ENCODE results near the gene SLC25A18. TPM values are rescaled to one million over a fixed set of nuclear protein-coding genes. Genes with fewer than 3 reads are reported as not detected.
"Not testable (repeated sequence)": the region's sequence is repeated elsewhere in the genome, so short reads cannot be mapped to it uniquely, and the experiment has no call there.

Gene SLC25A18
- total RNA-seq: not detected
- polyA plus RNA-seq: 3.7 TPM

- Histone ChIP-seq H3K27ac (ENCODE audit: low read depth) (no peak within 1 kb of the TSS), H3K36me3 (ENCODE audit: insufficient read depth) (no peaks in the 10 kb centered on the region), H3K4me3 (ENCODE audit: low read depth, low read length) (no peak within 1 kb of the TSS), H3K4me1 (ENCODE audit: insufficient read depth) (no peaks in the 10 kb centered on the region)
- no peak for DNase-seq (ENCODE audit: extremely low spot score)
- WGBS: 71% methylated on average over 17 of the region's 17 CpGs
Observed at GRCh38 chr22:17562906-17563870, at the start of gene SLC25A18. Gene SLC25A18 (plus strand): TSS chr22:17563498. CDS start chr22:17579945, 16,447 bp downstream.

GRCh38 chr22:17513612-17514011 is 49.7 kb upstream of the SLC25A18 start:
- H3K36me3 ChIP-seq (ENCODE audit: insufficient read depth): no peaks in the 10 kb centered on the region
- WGBS: 37% methylated on average over 2 of the region's 2 CpGs
- H3K27ac ChIP-seq (ENCODE audit: low read depth): no peak overlapping the region
- no peak for DNase-seq (ENCODE audit: extremely low spot score)
- no peak overlapping the region for H3K4me3 ChIP-seq (ENCODE audit: low read depth, low read length)
- H3K4me1 ChIP-seq (ENCODE audit: insufficient read depth): no peaks in the 10 kb centered on the region

- WGBS: 66% methylated on average over 7 of the region's 7 CpGs
- no peak for DNase-seq (ENCODE audit: extremely low spot score)
Observed at GRCh38 chr22:17514084-17514483, 49.2 kb upstream of the SLC25A18 start.

GRCh38 chr22:17518406-17518805 is 44.9 kb upstream of the SLC25A18 start:
- H3K4me1 ChIP-seq (ENCODE audit: insufficient read depth): no peaks in the 10 kb centered on the region
- H3K36me3 ChIP-seq (ENCODE audit: insufficient read depth): no peaks in the 10 kb centered on the region
- no peak overlapping the region for H3K4me3 ChIP-seq (ENCODE audit: low read depth, low read length)
- H3K27ac ChIP-seq (ENCODE audit: low read depth): no peak overlapping the region
- 71% methylated on average over 3 of the region's 3 CpGs for WGBS
- DNase-seq (ENCODE audit: extremely low spot score): no peak

More at GRCh38 chr22:17514084-17514483, 49.2 kb upstream of the SLC25A18 start:
- Histone ChIP-seq H3K4me3 (ENCODE audit: low read depth, low read length) (no peak overlapping the region), H3K36me3 (ENCODE audit: insufficient read depth) (no peaks in the 10 kb centered on the region), H3K27ac (ENCODE audit: low read depth) (no peak overlapping the region), H3K4me1 (ENCODE audit: insufficient read depth) (no peaks in the 10 kb centered on the region)

GRCh38 chr22:17521971-17522370 is 41.3 kb upstream of the SLC25A18 start:
- not testable (repeated sequence) for H3K4me1 ChIP-seq (ENCODE audit: insufficient read depth); DNase-seq (ENCODE audit: extremely low spot score); H3K36me3 ChIP-seq (ENCODE audit: insufficient read depth); H3K27ac ChIP-seq (ENCODE audit: low read depth); H3K4me3 ChIP-seq (ENCODE audit: low read depth, low read length)
- 82% methylated on average over 1 of the region's 1 CpG for WGBS

- Histone ChIP-seq H3K4me1 (ENCODE audit: insufficient read depth) (no peaks in the 10 kb centered on the region), H3K4me3 (ENCODE audit: low read depth, low read length) (no peak overlapping the region), H3K36me3 (ENCODE audit: insufficient read depth) (no peaks in the 10 kb centered on the region), H3K27ac (ENCODE audit: low read depth) (no peak overlapping the region)
- DNase-seq (ENCODE audit: extremely low spot score): no peak
- WGBS: 85% methylated on average over 10 of the region's 10 CpGs
Observed at GRCh38 chr22:17523925-17524324, 39.4 kb upstream of the SLC25A18 start.

GRCh38 chr22:17536269-17536668 is 27.0 kb upstream of the SLC25A18 start:
- no peak for DNase-seq (ENCODE audit: extremely low spot score)
- Histone ChIP-seq H3K4me3 (ENCODE audit: low read depth, low read length) (no peak overlapping the region), H3K36me3 (ENCODE audit: insufficient read depth) (no peaks in the 10 kb centered on the region), H3K4me1 (ENCODE audit: insufficient read depth) (no peaks in the 10 kb centered on the region), H3K27ac (ENCODE audit: low read depth) (no peak overlapping the region)
- 49% methylated on average over 5 of the region's 5 CpGs for WGBS

- Histone ChIP-seq H3K4me1 (ENCODE audit: insufficient read depth) (no peaks in the 10 kb centered on the region), H3K36me3 (ENCODE audit: insufficient read depth) (no peaks in the 10 kb centered on the region), H3K27ac (ENCODE audit: low read depth) (no peak overlapping the region), H3K4me3 (ENCODE audit: low read depth, low read length) (no peak overlapping the region)
- DNase-seq (ENCODE audit: extremely low spot score): no peak
- WGBS: 92% methylated on average over 2 of the region's 2 CpGs
Observed at GRCh38 chr22:17537155-17537554, 26.1 kb upstream of the SLC25A18 start.

GRCh38 chr22:17540481-17540880 is 22.8 kb upstream of the SLC25A18 start:
- Histone ChIP-seq H3K27ac (ENCODE audit: low read depth) (no peak overlapping the region), H3K4me3 (ENCODE audit: low read depth, low read length) (no peak overlapping the region), H3K36me3 (ENCODE audit: insufficient read depth) (peaks cover 1% of the 10 kb centered on the region), H3K4me1 (ENCODE audit: insufficient read depth) (no peaks in the 10 kb centered on the region)
- DNase-seq (ENCODE audit: extremely low spot score): no peak
- WGBS: 88% methylated on average over 15 of the region's 15 CpGs

GRCh38 chr22:17541476-17541875 is 21.8 kb upstream of the SLC25A18 start:
- DNase-seq (ENCODE audit: extremely low spot score): no peak
- Histone ChIP-seq H3K4me1 (ENCODE audit: insufficient read depth) (no peaks in the 10 kb centered on the region), H3K36me3 (ENCODE audit: insufficient read depth) (peaks cover 1% of the 10 kb centered on the region), H3K4me3 (ENCODE audit: low read depth, low read length) (no peak overlapping the region), H3K27ac (ENCODE audit: low read depth) (no peak overlapping the region)
- WGBS: 78% methylated on average over 7 of the region's 7 CpGs

- no peak for DNase-seq (ENCODE audit: extremely low spot score)
- H3K4me1 ChIP-seq (ENCODE audit: insufficient read depth): no peaks in the 10 kb centered on the region
- WGBS: 96% methylated on average over 14 of the region's 14 CpGs
- H3K27ac ChIP-seq (ENCODE audit: low read depth): no peak overlapping the region
- H3K4me3 ChIP-seq (ENCODE audit: low read depth, low read length): no peak overlapping the region
- peaks cover 1% of the 10 kb centered on the region for H3K36me3 ChIP-seq (ENCODE audit: insufficient read depth)
Observed at GRCh38 chr22:17542452-17542851, 20.8 kb upstream of the SLC25A18 start.

GRCh38 chr22:17548010-17548755 is 15.1 kb upstream of the SLC25A18 start:
- no peak overlapping the region for H3K4me3 ChIP-seq (ENCODE audit: low read depth, low read length)
- WGBS: 93% methylated on average over 23 of the region's 23 CpGs
- H3K4me1 ChIP-seq (ENCODE audit: insufficient read depth): no peaks in the 10 kb centered on the region
- no peak overlapping the region for H3K27ac ChIP-seq (ENCODE audit: low read depth)
- no peak for DNase-seq (ENCODE audit: extremely low spot score)
- peaks cover 1% of the 10 kb centered on the region for H3K36me3 ChIP-seq (ENCODE audit: insufficient read depth)

GRCh38 chr22:17548756-17549035 is 14.6 kb upstream of the SLC25A18 start:
- H3K27ac ChIP-seq (ENCODE audit: low read depth): no peak overlapping the region
- WGBS: 94% methylated on average over 5 of the region's 5 CpGs
- DNase-seq (ENCODE audit: extremely low spot score): no peak
- no peak overlapping the region for H3K4me3 ChIP-seq (ENCODE audit: low read depth, low read length)
- H3K36me3 ChIP-seq (ENCODE audit: insufficient read depth): no peaks in the 10 kb centered on the region
- H3K4me1 ChIP-seq (ENCODE audit: insufficient read depth): no peaks in the 10 kb centered on the region

GRCh38 chr22:17549183-17549582 is 14.1 kb upstream of the SLC25A18 start:
- Histone ChIP-seq H3K36me3 (ENCODE audit: insufficient read depth) (no peaks in the 10 kb centered on the region), H3K27ac (ENCODE audit: low read depth) (no peak overlapping the region), H3K4me3 (ENCODE audit: low read depth, low read length) (no peak overlapping the region), H3K4me1 (ENCODE audit: insufficient read depth) (no peaks in the 10 kb centered on the region)
- no peak for DNase-seq (ENCODE audit: extremely low spot score)
- WGBS: 89% methylated on average over 10 of the region's 10 CpGs

All from urinary bladder (tissue), 4 donors.